Activated CD4-positive, alpha-beta T cell treated with anti-CD3 and anti-CD28 coated beads, Interleukin-2, amount 50 U/mL, for 16 hours (primary cell): ENCODE data around the gene COMMD3.
"Not testable (repeated sequence)": the region's sequence is repeated elsewhere in the genome, so short reads cannot be mapped to it uniquely, and the experiment has no call there.

ENCODE experiments used
- DNase-seq: peaks from one replicate; pipeline ENCODE4 v3.0.0-alpha.2; 2020

Gene COMMD3

GRCh38 chr10:22340329-22341189, 24.4 kb downstream of the COMMD3 start:
- DNase-seq, result peak; percentile 64

- DNase-seq, result no peak
Measured at GRCh38 chr10:22341190-22341925, 25.2 kb downstream of the COMMD3 start.

GRCh38 chr10:22341926-22342196, 25.7 kb downstream of the COMMD3 start:
- DNase-seq, result no peak

GRCh38 chr10:22342421-22342820, 26.2 kb downstream of the COMMD3 start:
- no peak for DNase-seq

- DNase-seq, result no peak
Measured at GRCh38 chr10:22343731-22344130, 27.5 kb downstream of the COMMD3 start.

GRCh38 chr10:22344249-22344648, 28.1 kb downstream of the COMMD3 start:
- DNase-seq, result no peak

- no peak for DNase-seq
Measured at GRCh38 chr10:22344781-22345300, 28.7 kb downstream of the COMMD3 start.

GRCh38 chr10:22345301-22346095, 29.3 kb downstream of the COMMD3 start, which contains the start of gene SPAG6:
TSS of gene SPAG6 (plus strand) at chr10:22345496. CDS start at chr10:22345612, 116 bp downstream.
- peak; percentile 59 for DNase-seq

- no peak for DNase-seq
Measured at GRCh38 chr10:22346096-22346661, 30.0 kb downstream of the COMMD3 start.

- no peak for DNase-seq
Measured at GRCh38 chr10:22349755-22350154, 33.6 kb downstream of the COMMD3 start.

- DNase-seq, result no peak
Measured at GRCh38 chr10:22351131-22351703, 35.0 kb downstream of the COMMD3 start.

GRCh38 chr10:22356324-22356873, 40.2 kb downstream of the COMMD3 start:
- DNase-seq, result no peak

- not testable (repeated sequence) for DNase-seq
Measured at GRCh38 chr10:22357770-22358169, 41.6 kb downstream of the COMMD3 start.

- DNase-seq, result peak; percentile 33
Measured at GRCh38 chr10:22363305-22363704, 47.1 kb downstream of the COMMD3 start.

- no peak for DNase-seq
Measured at GRCh38 chr10:22364407-22365140, 48.4 kb downstream of the COMMD3 start.

- DNase-seq, result no peak
Measured at GRCh38 chr10:22365233-22365632, 49.0 kb downstream of the COMMD3 start.

- DNase-seq, result no peak
Measured at GRCh38 chr10:22365644-22366434, 49.7 kb downstream of the COMMD3 start.

GRCh38 chr10:22366435-22366703, 50.2 kb downstream of the COMMD3 start:
- DNase-seq, result no peak

- DNase-seq, result no peak
Measured at GRCh38 chr10:22366771-22367170, 50.6 kb downstream of the COMMD3 start.

GRCh38 chr10:22367471-22367870, 51.3 kb downstream of the COMMD3 start:
- peak; percentile 41 for DNase-seq

- DNase-seq, result no peak
Measured at GRCh38 chr10:22368402-22368801, 52.2 kb downstream of the COMMD3 start.
